Activated CD8-positive, alpha-beta memory T cell treated with anti-CD3 and anti-CD28 coated beads for 24 hours (primary cell): ENCODE results near the gene CBLB.
"Not testable (repeated sequence)": the region's sequence is repeated elsewhere in the genome, so short reads cannot be mapped to it uniquely, and the experiment has no call there.

Experiments
- DNase-seq: peaks from one replicate; pipeline ENCODE4 v3.0.0-alpha.2; 2020

CBLB gene

GRCh38 chr3:105746231-105746996, 122.4 kb downstream of the CBLB start:
- peak; percentile 55 for DNase-seq

DNA sequence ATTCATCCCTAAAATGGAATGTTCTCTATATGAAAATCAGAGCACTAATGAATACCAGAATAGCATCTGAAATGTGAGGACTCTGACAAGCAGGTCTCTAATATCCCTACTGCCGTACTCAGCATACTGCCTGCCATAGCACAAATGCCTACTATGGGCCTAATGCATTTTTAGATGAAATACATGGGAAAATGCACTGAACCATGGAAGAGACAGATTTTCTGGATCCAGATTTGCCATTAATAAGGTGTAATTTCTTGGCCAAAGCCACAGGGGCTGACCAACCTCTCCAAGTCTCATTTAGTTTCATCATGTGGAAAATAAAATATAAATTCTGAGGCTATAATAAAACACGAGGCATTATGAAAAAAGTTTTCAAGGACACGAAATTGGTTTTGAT, 123.8 kb downstream of the CBLB start:
- no peak for DNase-seq

GRCh38 chr3:105744202-105744601, 124.6 kb downstream of the CBLB start:
- DNase-seq, result no peak

DNA sequence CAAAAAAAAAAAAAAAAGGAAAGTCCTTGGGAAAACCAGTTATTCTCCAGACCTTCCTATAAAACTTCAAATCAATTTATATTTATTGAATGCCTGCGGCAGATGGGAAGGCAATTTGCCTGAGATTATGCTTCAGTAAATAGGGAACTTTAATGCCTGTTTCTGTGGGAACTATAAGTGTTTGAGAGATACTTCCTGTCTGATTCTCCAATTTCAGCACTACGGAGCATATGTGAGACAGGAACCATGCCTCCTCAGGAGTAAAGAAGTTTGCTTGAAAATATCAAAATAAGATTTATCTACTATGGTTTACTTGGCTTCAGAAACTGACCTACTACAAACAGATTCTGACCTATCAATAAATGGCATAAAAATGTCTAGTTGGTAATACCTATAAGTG, 135.5 kb downstream of the CBLB start:
- DNase-seq, result no peak

GRCh38 chr3:105731686-105732085, 137.1 kb downstream of the CBLB start:
- no peak for DNase-seq

DNA sequence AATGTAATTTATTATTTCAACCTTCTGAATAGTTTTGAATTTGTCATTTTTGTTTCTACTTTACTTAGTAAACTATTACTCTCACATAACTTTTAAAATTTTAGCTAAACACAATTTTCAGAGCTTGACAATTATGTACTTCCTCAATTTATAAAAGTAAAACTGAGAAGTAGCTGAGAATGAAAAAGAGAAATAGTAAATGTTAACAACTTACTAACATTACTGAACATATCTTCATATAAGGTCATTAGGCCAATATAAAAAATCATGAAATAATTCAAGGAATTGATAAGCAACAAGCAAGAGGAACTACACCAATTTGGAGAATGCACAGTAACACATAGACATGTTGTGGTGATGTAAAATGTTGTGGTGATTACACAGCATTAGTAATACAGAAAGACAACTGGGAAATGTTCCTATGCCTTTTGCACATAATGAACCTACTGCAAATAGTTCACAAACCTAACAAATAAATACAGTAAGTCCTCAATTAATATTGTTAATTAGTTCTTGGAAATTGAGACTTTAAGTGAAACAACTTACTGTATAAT, 137.9 kb downstream of the CBLB start:
- no peak for DNase-seq

DNA sequence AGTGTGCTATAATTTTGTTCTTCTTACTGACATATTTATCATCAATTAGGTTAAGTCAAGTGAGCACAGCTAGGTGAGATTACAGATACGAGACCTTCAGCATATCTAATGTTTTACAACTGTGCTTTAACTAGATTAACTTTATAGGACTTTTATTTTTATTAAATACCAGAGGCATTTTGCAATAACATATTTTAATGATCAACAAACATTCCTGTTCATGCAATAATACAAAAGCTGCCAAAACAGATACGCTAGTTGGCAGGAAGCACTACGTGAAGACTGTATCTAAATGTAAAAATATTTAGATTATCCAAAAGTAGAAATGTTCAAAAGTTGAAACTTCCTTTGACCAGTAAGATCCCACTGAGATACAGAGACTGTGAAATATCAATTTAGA, 139.1 kb downstream of the CBLB start:
- DNase-seq, result no peak

- DNase-seq, result no peak
Observed at GRCh38 chr3:105728771-105729312, 140.0 kb downstream of the CBLB start.

- not testable (repeated sequence) for DNase-seq
Observed at GRCh38 chr3:105727036-105727435, 141.8 kb downstream of the CBLB start.

DNA sequence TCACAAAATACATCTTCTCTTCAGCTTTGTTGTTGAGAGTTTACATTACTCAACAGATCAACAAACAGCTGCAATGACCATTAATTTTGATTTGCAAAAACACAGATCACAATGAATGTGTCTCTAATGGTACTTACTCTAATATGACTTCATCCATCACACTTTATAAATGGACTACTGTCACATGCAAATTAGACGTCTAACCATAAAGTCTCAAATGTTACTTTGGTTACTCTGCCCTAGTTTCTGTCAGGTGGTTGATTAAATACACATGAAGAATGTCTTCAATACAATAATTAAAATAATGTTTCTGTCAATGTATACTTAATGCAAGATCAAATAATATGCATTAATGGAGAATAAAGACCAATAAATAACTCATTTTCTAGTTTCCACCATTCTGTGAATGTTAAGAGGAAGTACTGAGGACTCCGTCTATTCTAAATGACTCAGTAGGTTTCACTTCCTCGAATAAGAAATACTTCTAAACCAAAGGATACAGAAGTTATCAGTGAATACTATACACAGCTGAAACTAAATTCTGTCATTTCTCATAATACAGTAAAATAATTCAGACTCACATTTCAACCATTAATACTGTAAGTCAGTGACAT, 145.8 kb downstream of the CBLB start:
- no peak for DNase-seq

GRCh38 chr3:105719791-105720190, 149.0 kb downstream of the CBLB start:
- DNase-seq, result no peak

DNA sequence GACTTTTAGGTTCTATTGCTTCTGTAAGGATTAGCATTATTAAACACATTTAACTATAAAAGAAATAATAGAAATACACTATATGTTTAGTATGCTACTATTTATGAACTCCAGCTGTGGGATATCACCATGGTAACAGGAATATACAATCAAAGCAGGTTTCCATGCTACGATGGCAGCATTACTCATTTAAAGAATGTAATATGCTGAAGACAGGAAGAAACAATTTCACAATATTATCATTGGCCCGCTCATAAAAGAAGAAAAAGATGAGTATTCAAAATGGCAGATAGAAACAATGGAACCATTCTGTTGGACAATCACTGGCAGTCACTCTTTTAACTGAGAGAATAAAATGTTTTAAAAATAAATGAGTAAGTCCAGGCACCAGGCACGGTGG, 153.4 kb downstream of the CBLB start:
- DNase-seq, result no peak

DNA sequence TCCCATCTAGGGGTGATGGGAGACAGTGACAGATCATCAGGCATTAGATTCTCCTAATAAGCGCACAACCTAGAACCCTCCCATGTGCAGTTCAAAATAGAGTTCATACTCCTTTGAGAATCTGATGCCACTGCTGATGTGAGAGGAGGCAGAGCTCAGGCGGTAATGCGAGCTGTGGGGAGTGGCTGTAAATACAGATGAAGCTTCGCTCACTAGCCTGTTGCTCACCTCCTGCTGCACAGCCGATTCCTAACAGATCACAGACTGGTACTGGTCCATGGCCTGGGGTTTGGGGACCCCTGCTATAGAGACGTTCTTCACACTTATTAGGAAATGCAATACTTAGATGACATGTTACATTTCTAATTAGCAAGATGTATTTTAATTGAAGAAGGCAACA, 154.4 kb downstream of the CBLB start:
- DNase-seq, result no peak

GRCh38 chr3:105708980-105709379, 159.8 kb downstream of the CBLB start:
- DNase-seq, result no peak

DNA sequence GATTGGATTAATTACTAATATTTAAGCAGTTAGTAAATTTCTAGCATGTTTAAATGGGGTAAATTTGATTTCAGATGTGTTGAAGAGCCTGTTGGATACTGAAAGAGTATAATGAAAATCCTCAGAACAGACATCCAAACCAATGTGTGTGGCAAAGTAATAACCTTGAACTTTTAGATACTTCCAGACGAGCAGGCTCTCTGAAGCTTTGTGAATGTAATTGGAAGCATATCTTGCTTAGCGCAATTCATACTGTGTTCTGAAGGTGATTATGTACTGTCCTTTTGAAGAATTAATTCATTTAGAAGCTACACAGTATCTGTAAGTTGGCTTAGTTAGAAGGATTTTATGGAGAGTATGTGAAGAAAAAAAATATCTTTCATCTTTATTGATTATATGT, 161.8 kb downstream of the CBLB start:
- no peak for DNase-seq

GRCh38 chr3:105704726-105705410, 163.9 kb downstream of the CBLB start:
- DNase-seq, result no peak

DNA sequence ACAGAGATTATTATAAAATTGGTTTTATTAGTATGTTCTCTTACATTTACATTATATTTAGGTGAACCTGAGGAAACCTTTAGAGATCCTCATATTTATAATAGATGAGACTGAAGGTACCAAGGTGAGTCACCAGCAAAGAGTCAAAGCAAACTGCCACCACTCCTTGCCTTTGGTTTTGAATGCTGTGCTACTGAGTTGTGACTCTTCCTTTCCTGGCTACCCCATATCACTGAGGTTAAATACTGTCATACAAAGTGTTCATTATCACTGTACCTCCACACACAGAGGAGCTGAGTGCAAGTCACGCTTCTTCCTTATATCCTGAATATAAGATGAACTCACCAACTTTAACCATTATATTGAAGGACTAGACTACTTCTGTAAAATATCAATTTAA, 168.2 kb downstream of the CBLB start:
- DNase-seq, result no peak

- no peak for DNase-seq
Observed at GRCh38 chr3:105691633-105692032, 177.2 kb downstream of the CBLB start.

GRCh38 chr3:105691053-105691452, 177.8 kb downstream of the CBLB start:
- DNase-seq, result no peak

DNA sequence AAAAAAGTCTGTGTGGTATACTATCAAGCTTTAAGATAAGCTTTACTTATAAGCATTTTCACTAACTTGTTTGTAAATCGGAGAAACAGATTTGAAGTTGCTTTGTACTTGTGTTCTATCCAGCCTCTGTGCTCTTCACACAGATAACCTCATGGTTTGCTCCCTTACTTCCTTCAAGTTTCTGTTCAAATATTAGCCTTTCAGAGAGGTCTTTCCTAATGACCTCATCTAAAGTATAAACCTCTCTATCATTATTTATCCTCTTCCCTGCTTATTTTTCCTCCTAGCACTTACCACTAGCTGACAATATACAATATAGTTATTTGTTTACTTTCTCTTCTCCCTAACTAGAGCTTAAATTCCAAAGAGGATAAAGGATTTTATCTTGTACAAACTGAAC, 180.0 kb downstream of the CBLB start:
- no peak for DNase-seq

- DNase-seq, result no peak
Observed at GRCh38 chr3:105686278-105686897, 182.4 kb downstream of the CBLB start.

GRCh38 chr3:105679951-105680350, 188.9 kb downstream of the CBLB start:
- DNase-seq, result no peak

GRCh38 chr3:105678017-105678416, 190.8 kb downstream of the CBLB start:
- DNase-seq, result no peak
